Upper lobe of right lung (tissue), 1 donor: ENCODE results near the gene DLG2. TPM values are rescaled to one million over a fixed set of nuclear protein-coding genes. Genes with fewer than 3 reads are reported as not detected.

Experiments used
- ATAC-seq: fragments of 200-7000 bp; cut with Tn5 transposase; one replicate; pipeline ENCODE4 v1.9.1; 2020; ENCODE audit warnings: mild to moderate bottlenecking, moderate library complexity
- DNase-seq: peaks from one replicate; pipeline ENCODE4 v3.0.0-alpha.2; 2020
- H3K27ac ChIP-seq: fragments of 200-600 bp; one replicate; pipeline ENCODE4 v1.8.0; 2022
- H3K27me3 ChIP-seq: fragments of 200-600 bp; one replicate; pipeline ENCODE4 v1.8.0; 2022; ENCODE audit warnings: mild to moderate bottlenecking
- H3K36me3 ChIP-seq: fragments of 200-600 bp; one replicate; pipeline ENCODE4 v1.8.0; 2022
- H3K4me1 ChIP-seq: fragments of 200-600 bp; one replicate; pipeline ENCODE4 v1.8.0; 2022
- H3K4me3 ChIP-seq: fragments of 200-600 bp; one replicate; pipeline ENCODE4 v1.8.0; 2022; ENCODE audit warnings: mild to moderate bottlenecking
- H3K9me3 ChIP-seq: fragments of 200-600 bp; one replicate; pipeline ENCODE4 v1.8.0; 2022
- CTCF ChIP-seq: fragments of 200-600 bp; IDR thresholded peaks from one replicate; pipeline ENCODE4 v1.8.0; 2022; ENCODE audit warnings: antibody characterized with exemption
- intact Hi-C: fragments of 100-400 bp; cut with DNase I; formaldehyde crosslinking; loops from one replicate; pipeline ENCODE4 v1.11.0; 2022
- total RNA-seq: library from RNA; stranded (reverse); fragmentation: NEBNext Ultra II Directional; extraction: Animal tissue kit (Norgen Biotek cat#: 25700); gene quantifications from one replicate; pipeline ENCODE4 v1.2.1, GENCODE V29; 2021
- donor health status: DM: no; HTN: yes; CAD: no; lungs with severe emphysema.

Gene DLG2
- total RNA-seq, 1 donor from 2014 or later: 9.7 TPM

- Histone ChIP-seq H3K4me1 (no peaks in the 10 kb centered on the region), H3K27me3 (no peaks in the 10 kb centered on the region), H3K27ac (no peak overlapping the region), H3K36me3 (no peaks in the 10 kb centered on the region), H3K4me3 (no peak overlapping the region), H3K9me3 (no peaks in the 10 kb centered on the region)
- TF ChIP-seq CTCF: no peak
- DNase-seq (no peak), ATAC-seq (peak; percentile 44)
- intact Hi-C loops: no loop called here
Observed at GRCh38 chr11:84250834-84251613, 1376.1 kb downstream of the DLG2 start.

- H3K4me3 ChIP-seq: no peak overlapping the region
- no peaks in the 10 kb centered on the region for H3K36me3 ChIP-seq
- peak; percentile 84 for ATAC-seq
- H3K9me3 ChIP-seq: no peaks in the 10 kb centered on the region
- peak overlapping the region; percentile 65 for H3K27ac ChIP-seq
- H3K27me3 ChIP-seq: no peaks in the 10 kb centered on the region
- TF ChIP-seq CTCF: no peak
- no peak for DNase-seq
- intact Hi-C loops: no loop called here
- H3K4me1 ChIP-seq: no peaks in the 10 kb centered on the region
Observed at GRCh38 chr11:84249344-84250135, 1377.6 kb downstream of the DLG2 start.

- intact Hi-C loops: no loop called here
- no peaks in the 10 kb centered on the region for H3K27me3 ChIP-seq
Observed at GRCh38 chr11:84247926-84248325, 1379.2 kb downstream of the DLG2 start.

GRCh38 chr11:84247129-84247528, 1380.0 kb downstream of the DLG2 start:
- no peaks in the 10 kb centered on the region for H3K9me3 ChIP-seq
- no peaks in the 10 kb centered on the region for H3K36me3 ChIP-seq
- H3K4me1 ChIP-seq: peaks cover under 1% of the 10 kb centered on the region
- no peak for TF ChIP-seq CTCF
- no peak overlapping the region for H3K27ac ChIP-seq
- no peaks in the 10 kb centered on the region for H3K27me3 ChIP-seq
- intact Hi-C loops: no loop called here
- no peak for DNase-seq
- no peak for ATAC-seq
- H3K4me3 ChIP-seq: no peak overlapping the region

More at GRCh38 chr11:84247926-84248325, 1379.2 kb downstream of the DLG2 start:
- DNase-seq: no peak
- Histone ChIP-seq H3K36me3 (no peaks in the 10 kb centered on the region), H3K9me3 (no peaks in the 10 kb centered on the region), H3K27ac (no peak overlapping the region), H3K4me3 (no peak overlapping the region), H3K4me1 (no peaks in the 10 kb centered on the region)
- no peak for TF ChIP-seq CTCF
- no peak for ATAC-seq

GRCh38 chr11:84243629-84244263, 1383.4 kb downstream of the DLG2 start:
- ATAC-seq (no peak), DNase-seq (no peak)
- H3K4me3 ChIP-seq: no peak overlapping the region
- intact Hi-C loops: no loop called here
- H3K4me1 ChIP-seq: peaks cover 4% of the 10 kb centered on the region
- H3K36me3 ChIP-seq: no peaks in the 10 kb centered on the region
- TF ChIP-seq CTCF: no peak
- no peaks in the 10 kb centered on the region for H3K9me3 ChIP-seq
- no peaks in the 10 kb centered on the region for H3K27me3 ChIP-seq
- H3K27ac ChIP-seq: no peak overlapping the region
